ENCODE measurements around the gene NPEPL1.
"Not testable (repeated sequence)": the region's sequence is repeated elsewhere in the genome, so short reads cannot be mapped to it uniquely, and the experiment has no call there.

The NPEPL1 gene

DNA sequence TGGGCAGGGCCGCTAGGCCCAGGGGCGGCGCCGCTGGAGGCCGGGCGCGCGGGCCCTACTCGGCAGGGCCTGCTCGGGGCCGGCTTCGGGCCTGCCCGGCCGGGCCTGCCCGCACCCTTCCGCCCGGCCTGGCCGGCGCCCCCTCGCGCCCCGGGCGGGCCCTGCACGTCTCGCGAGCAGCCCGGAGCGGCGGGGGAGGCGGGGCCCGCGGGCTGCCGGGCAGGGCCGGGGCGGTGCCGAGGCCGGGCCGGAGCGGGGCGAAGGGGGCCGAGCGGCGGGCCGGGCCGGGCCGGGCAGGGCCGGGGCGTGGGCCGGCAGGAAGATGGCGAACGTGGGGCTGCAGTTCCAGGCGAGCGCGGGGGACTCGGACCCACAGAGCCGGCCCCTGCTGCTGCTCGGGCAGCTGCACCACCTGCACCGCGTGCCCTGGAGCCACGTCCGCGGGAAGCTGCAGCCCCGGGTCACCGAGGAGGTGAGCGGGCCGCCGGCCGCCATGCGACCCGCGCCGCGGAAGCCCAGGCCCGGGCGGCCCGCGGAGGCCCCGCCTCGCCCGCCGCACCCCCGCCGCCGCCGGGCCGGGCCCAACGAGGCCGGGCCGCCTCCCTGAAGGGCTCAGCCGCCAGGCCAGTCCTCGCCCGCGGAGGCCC lies at the start of gene NPEPL1:
Gene NPEPL1 (plus strand): TSS at position 222 of the 647 bp plus-strand sequence. CDS start 101 bp downstream, at position 323.
- DNase-seq (ENCODE audit: low read depth): peak; percentile 74

GRCh38 chr20:58642896-58643295 lies 49.7 kb upstream of the NPEPL1 start:
- not testable (repeated sequence) for DNase-seq (ENCODE audit: low read depth)

DNA sequence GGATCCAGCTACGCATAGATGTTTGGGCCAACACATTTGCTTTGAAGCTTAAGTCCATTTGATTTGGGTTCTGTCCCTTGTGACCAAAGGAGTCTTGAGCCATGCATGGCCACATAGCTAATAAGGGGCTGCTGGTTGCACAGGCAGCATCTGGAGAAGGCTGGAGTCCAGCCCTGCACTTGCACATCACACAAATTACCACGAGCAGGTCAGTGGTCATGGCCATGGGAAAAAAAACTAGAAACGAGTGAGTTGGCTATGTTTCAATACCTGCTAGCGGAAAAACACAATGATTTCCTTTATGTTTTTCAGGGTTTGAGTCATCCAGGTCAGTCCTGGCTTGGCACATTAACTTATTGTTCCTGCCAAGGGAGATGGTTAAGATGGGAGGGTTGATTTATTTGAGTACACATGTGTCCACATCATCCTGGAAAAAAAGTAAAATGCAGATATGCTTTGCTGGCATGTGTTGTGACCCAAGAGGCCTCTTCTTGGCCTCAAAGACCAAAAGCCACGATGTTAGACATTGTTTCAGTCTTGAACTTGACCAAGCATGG lies 47.1 kb upstream of the NPEPL1 start:
- no peak for DNase-seq (ENCODE audit: low read depth)

GRCh38 chr20:58646257-58646656 lies 46.3 kb upstream of the NPEPL1 start:
- DNase-seq (ENCODE audit: low read depth): no peak

GRCh38 chr20:58646703-58647102 lies 45.9 kb upstream of the NPEPL1 start:
- DNase-seq (ENCODE audit: low read depth): no peak

- no peak for DNase-seq (ENCODE audit: low read depth)
Measured at GRCh38 chr20:58647162-58647795, 45.3 kb upstream of the NPEPL1 start.

GRCh38 chr20:58647796-58648501 lies 44.7 kb upstream of the NPEPL1 start:
- no peak for DNase-seq (ENCODE audit: low read depth)

DNA sequence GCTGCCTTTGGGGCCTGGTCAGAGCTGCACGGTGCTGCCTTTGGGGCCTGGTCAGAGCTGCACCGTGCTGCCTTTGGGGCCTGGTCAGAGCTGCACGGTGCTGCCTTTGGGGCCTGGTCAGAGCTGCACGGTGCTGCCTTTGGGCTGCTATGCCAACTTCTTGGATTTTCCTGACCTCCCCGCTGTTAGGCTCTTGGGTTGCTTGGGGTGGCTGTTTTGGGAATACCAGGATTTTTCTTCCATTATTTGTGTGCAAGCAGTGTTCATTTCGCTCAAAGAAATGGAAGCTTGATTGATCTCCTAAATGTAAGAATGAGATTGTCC lies 44.1 kb upstream of the NPEPL1 start:
- DNase-seq (ENCODE audit: low read depth): not testable (repeated sequence)

- DNase-seq (ENCODE audit: low read depth): peak; percentile 36
Measured at GRCh38 chr20:58649288-58650180, 43.1 kb upstream of the NPEPL1 start.

DNA sequence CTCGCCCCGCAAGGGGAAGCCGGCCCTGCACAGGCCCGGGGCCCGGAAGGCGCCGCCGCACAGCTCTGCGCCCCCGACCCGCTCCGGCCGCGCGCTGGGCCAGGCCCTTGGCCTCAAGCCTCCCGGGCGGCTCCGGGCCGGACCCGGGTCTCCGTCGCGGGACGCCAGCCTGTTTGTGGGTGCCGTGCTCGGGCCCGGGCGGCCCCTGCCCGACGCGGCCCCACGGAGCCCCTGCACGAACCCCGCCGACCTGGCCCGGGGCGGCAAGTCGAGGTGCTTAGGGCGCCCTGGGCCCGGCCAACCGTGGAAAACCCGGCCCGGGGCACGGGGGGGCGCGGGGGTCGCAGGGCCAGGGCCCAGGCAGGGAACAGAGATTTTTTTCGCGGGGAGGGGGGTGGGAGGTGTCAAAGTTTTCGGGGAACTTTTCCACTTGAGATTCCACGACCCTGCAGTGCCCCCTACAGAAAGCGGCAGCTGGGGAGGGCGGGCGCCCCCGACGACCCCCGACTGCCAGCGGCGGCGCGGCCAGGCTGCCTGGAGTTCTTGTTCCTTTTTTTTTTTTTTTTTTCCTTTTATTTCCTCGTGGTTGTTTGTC lies 42.3 kb upstream of the NPEPL1 start:
- peak; percentile 22 for DNase-seq (ENCODE audit: low read depth)

DNA sequence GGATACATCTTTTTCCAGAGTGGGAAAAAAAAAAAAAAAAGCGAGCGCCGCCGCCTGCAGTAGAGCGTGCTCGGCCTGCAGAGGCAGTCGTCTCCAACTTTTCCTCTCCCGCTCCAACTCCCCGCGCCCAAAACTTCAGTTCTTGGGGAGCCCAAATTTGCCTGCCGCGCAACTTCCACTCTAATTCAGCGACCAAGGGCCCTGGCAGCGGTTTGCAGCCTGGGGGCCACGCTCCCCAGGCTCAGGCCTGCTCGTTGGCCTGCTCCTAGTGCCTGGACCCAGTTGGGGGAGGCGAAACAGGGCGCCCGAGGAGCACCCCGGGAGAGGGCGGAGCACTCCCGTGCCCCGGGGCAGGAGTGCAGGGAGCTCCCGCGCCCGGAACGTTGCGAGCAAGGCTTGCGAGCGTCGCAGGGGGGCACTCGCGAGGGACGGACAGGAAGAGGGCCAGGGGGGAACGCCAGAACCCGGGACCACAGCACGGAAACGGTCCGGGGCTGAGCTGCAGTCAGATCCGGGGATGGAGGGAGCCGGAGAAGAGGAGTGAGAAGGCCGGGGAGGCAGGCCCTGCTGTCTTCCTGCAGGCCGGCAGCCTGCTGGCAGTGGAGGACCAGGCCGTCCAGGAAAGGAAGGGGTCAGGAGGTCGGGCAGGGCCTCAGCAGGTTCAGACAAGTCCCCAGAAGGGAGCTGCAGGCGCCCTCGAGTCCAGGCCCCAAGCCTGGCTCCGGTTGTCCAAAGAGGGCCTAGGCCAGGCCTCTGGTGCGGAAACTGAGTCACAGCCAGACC lies 41.6 kb upstream of the NPEPL1 start, which contains the start of gene STX16:
Gene STX16 (plus strand): TSS at position 508 of the 783 bp plus-strand sequence. CDS start 724 bp downstream, outside the sequence.
- DNase-seq (ENCODE audit: low read depth): peak; percentile 86

DNA sequence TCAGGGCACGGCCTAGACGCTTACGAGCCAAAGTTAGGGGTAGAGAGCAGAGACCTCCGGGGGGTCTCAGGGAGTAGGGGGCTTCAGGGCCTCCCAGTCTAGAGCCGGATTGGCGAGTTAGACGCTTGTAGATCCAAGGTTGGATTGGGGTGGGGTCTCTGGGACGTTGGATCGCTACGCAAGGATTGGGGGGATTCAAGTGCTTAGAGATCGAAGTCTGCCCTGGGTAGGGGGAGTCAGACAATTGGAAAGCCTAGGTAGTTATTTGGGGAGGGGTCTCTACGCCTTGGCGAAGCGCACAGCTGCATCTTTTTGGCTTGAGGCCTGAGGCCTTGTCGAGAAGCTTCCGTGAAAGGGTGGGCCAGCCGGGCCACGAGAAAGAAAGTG lies 41.0 kb upstream of the NPEPL1 start:
- DNase-seq (ENCODE audit: low read depth): no peak

DNA sequence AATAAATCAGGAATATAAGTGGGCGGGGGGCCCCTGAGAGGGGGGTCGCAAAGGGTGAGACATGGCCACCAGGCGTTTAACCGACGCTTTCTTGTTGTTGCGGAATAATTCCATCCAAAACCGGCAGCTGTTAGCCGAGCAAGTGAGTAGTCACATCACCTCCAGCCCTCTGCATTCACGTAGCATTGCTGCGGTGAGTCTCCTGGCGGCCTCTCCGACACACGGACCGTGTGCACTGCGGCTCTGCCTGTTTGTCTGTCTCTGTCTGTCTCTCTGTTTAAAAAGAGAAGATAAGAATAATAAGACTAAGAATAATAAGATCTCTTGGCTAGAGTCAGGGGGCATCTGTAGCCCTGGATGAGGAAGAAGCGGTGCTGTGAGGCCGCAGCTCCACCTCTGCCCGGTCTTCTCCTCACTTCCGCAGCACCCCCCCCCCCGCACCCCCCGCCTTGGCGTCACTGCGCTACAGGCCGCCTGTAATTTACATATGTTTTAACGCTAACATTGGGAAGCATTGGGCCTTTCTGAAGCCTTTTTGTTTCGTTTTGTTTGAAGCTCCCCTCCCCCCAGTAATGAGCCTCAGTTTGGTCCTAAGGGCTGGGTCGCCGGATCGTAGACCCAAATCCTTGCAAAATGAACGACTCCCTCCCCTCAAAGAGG lies 40.5 kb upstream of the NPEPL1 start:
- peak; percentile 40 for DNase-seq (ENCODE audit: low read depth)

DNA sequence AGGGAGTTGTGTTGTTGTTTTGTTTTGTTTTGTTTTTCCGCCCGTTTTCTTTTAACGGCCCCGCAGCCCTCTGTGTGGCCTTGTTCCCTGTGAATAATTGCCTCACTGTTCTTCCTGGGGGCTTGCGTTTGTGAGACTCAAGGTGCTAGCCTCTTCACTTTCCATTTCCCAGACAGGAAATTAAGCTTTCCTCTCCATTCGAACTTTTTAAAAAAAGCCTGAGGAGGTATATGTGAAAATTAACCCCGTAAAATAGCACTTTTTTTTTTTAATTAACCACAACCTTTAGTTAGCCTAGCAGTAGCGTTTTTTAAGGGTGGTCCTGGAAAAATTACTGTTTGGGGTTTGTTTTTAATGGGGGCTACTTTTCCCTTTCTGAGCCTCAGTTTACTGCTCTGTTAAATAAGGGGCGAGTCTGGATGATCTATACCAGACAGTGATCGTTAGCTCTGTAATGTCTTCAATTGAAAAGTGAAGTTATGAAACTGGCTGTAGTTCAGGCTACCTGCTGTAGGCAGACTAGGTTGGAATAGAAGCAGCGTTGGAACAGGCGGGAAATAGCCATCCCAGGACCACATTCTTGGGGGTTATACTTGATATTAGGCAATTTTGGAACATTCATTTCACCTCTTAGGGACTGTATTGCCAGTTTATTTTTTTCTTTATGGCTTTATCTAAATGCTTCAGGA lies 39.9 kb upstream of the NPEPL1 start:
- no peak for DNase-seq (ENCODE audit: low read depth)

DNA sequence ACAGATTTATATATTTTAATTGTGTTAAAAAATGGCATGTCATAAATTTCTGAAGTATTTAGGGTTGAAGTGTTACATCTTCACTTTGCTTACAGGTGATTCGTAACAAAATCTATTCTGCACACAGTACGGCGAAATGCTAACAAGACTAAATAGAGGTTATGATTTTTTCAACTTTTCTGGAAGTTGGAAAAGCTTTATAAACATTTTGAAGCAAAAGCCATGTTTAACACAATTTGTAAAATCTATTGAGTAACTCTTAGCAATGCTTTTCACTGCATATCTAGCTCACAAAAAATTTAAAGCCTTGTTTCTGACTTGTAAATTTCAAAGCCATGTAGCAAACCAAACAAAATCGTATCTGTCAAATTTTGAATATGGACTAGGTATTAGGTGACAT lies 38.3 kb upstream of the NPEPL1 start:
- no peak for DNase-seq (ENCODE audit: low read depth)

DNA sequence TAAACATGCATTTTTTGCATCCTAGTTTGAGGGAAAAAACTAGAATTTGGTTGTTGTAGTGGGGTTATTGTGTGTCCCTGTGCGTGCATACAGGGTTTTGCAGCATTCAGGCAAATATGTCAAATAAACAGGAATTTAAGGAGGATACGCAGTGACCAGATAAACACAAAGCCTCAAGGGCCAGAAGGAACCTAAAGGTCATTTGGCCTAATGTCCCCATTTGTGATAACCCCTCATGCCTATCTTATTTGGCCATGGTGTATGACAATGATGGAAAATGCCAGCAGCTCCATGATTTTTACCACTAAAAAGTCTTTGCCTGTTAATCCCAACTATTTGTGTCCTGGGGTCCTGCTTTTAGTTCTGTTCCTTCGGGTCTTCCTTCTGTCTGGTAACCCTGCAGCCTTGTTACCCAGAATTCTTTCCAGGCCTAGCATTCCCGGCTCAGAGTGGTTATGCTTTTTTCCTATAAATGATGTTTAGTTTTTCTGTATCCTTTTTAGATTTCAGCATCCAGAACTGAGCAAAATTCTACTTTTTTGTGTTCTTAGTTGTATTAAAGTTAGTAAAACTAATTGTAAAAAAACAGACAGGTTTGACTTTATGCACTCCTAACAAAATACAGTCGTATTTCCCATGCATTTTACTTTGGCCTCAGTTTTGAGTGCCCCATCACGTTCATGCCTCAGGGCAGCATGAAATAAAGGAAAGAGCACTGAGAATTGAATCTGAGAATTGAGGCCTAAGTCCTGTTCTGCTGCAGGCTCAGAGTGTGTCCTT lies 37.1 kb upstream of the NPEPL1 start:
- no peak for DNase-seq (ENCODE audit: low read depth)

DNA sequence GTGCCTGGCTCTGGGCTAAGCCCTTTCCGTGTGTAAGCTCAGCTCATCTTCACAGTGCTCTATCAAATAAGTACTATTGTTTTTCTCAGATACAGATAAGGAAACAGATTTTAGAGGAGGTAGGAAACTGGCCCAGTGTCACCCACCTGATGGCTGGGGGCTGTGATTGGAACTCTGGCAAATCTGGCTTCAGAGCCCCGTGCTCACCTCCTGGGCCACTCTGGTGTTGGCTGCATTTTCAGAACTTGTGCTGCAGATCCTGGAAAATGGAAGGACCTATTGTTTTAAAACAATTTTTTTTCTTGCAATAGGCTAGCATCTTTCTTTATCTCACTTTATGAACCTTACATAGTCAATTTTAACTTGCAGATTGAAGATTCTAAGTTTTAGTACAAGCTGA lies 35.8 kb upstream of the NPEPL1 start:
- DNase-seq (ENCODE audit: low read depth): no peak

DNA sequence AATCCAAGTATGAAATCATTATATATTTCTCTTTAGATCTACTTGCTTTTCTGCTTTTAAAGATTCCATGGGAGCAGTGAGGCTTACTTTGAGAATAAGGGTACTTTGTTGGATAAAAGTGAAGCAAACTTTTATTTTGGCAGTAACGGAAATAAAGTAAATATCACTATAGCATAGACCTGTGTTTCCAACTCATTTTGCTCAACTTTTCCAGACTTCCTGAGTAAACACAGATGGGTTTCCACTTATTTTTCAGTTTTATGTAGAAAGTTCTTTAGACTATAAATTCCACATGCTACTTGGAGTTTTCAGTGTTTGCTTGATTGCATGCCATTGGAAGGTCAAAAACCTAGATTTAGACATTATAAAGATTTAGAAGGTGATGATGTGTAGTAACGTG lies 35.3 kb upstream of the NPEPL1 start:
- no peak for DNase-seq (ENCODE audit: low read depth)

DNA sequence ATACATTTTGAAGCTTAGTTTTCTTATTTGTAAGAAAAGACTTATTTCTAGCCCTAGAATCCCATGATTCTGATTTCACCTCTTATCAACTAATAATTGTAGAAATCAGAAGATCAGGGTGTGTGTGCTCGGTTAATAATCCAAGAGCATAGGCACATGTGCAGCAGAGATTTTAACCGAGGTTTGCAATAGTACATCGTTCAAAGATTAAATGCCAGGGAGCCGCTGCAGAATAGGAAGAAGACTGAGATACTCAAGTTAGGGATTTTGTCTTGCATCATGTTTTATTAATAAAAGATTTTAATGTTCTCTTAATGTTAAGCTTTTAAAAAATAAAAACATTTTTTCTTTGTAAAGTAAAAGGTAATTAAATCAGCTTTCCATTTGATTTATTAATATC lies 34.6 kb upstream of the NPEPL1 start:
- DNase-seq (ENCODE audit: low read depth): no peak
